H9 (cell line): Measurements from ENCODE around the gene FDPS. TPM values are rescaled to one million over a fixed set of nuclear protein-coding genes. Genes with fewer than 3 reads are reported as not detected.
A peak's percentile ranks its signal among the peaks of the same experiment; 100 is the strongest.

Experiments used
- DNase-seq: peaks from one replicate; pipeline ENCODE4 v3.0.0-alpha.2; 2017
- H2AFZ ChIP-seq: one replicate; pipeline ENCODE4 v1.6.1; 2013; ENCODE audit warnings: mild to moderate bottlenecking, low read length, control low read depth, moderate library complexity
- H2AK5ac ChIP-seq: 2 replicates; pipeline ENCODE4 v1.6.1; 2013; ENCODE audit warnings: low read length, control low read depth, mixed read lengths; ENCODE audit not compliant: insufficient read length
- H2BK120ac ChIP-seq: one replicate; pipeline ENCODE4 v1.6.1; 2013; ENCODE audit warnings: low read depth, mild to moderate bottlenecking, low read length, control low read depth, inconsistent platforms; ENCODE audit not compliant: poor library complexity, severe bottlenecking
- H2BK12ac ChIP-seq: 2 replicates; pipeline ENCODE4 v1.6.1; 2013; ENCODE audit warnings: low read length, control low read depth, mixed read lengths, low read depth; ENCODE audit not compliant: insufficient read length
- H2BK15ac ChIP-seq: 2 replicates; pipeline ENCODE4 v1.6.1; 2013; ENCODE audit warnings: low read depth, low read length, control low read depth
- H2BK20ac ChIP-seq: one replicate; pipeline ENCODE4 v1.6.1; 2013; ENCODE audit warnings: low read depth, mild to moderate bottlenecking, low read length, control low read depth, inconsistent platforms; ENCODE audit not compliant: poor library complexity, severe bottlenecking
- H2BK5ac ChIP-seq: 2 replicates; pipeline ENCODE4 v1.6.1; 2013; ENCODE audit warnings: low read length, control low read depth, mixed read lengths; ENCODE audit not compliant: insufficient read length
- H3K14ac ChIP-seq: 2 replicates; pipeline ENCODE4 v1.6.1; 2013; ENCODE audit warnings: low read length, control low read depth; ENCODE audit not compliant: insufficient read depth
- H3K18ac ChIP-seq: 2 replicates; pipeline ENCODE4 v1.6.1; 2013; ENCODE audit warnings: low read depth, mild to moderate bottlenecking, mixed read lengths, low read length, control low read depth; ENCODE audit not compliant: insufficient read length
- H3K23ac ChIP-seq: 2 replicates; pipeline ENCODE4 v1.6.1; 2013; ENCODE audit warnings: low read length, control low read depth, mixed read lengths, low read depth; ENCODE audit not compliant: insufficient read length
- H3K23me2 ChIP-seq: 2 replicates; pipeline ENCODE4 v1.6.1; 2013; ENCODE audit warnings: low read depth, mild to moderate bottlenecking, mixed read lengths, low read length, control low read depth; ENCODE audit not compliant: insufficient read length, poor library complexity, severe bottlenecking
- H3K27ac ChIP-seq: 2 replicates; pipeline ENCODE4 v1.5.1; 2013; ENCODE audit warnings: low read length, control low read depth, mixed read lengths, low read depth; ENCODE audit not compliant: insufficient read length
- H3K27me3 ChIP-seq: 2 replicates; pipeline ENCODE4 v1.6.1; 2013; ENCODE audit warnings: low read length, control low read depth, inconsistent platforms; ENCODE audit not compliant: insufficient read depth
- H3K4ac ChIP-seq: 2 replicates; pipeline ENCODE4 v1.6.1; 2013; ENCODE audit warnings: low read depth, mild to moderate bottlenecking, control low read depth, inconsistent platforms, low read length, moderate library complexity
- H3K4me1 ChIP-seq: 2 replicates; pipeline ENCODE4 v1.6.1; 2013; ENCODE audit warnings: low read length, control low read depth, inconsistent platforms; ENCODE audit not compliant: insufficient read depth
- H3K4me2 ChIP-seq: 2 replicates; pipeline ENCODE4 v1.6.1; 2013; ENCODE audit warnings: low read length, control low read depth, mixed read lengths; ENCODE audit not compliant: insufficient read length, insufficient read depth
- H3K56ac ChIP-seq: 2 replicates; pipeline ENCODE4 v1.6.1; 2013; ENCODE audit warnings: low read depth, mild to moderate bottlenecking, mixed read lengths, low read length, control low read depth; ENCODE audit not compliant: insufficient read length
- H3K79me1 ChIP-seq: 2 replicates; pipeline ENCODE4 v1.6.1; 2013; ENCODE audit warnings: low read depth, mild to moderate bottlenecking, moderate library complexity, low read length, control low read depth, inconsistent platforms; ENCODE audit not compliant: insufficient read depth, poor library complexity, severe bottlenecking
- H3K79me2 ChIP-seq: 2 replicates; pipeline ENCODE4 v1.6.1; 2013; ENCODE audit warnings: low read length, control low read depth, inconsistent platforms; ENCODE audit not compliant: insufficient read depth
- H3K9ac ChIP-seq: 2 replicates; pipeline ENCODE4 v1.6.1; 2013; ENCODE audit warnings: low read length, control low read depth, mixed read lengths; ENCODE audit not compliant: insufficient read length; ENCODE audit errors: extremely low read depth
- H3K9me3 ChIP-seq: one replicate; pipeline ENCODE4 v1.6.1; 2013; ENCODE audit warnings: low read depth, low read length, inconsistent platforms; ENCODE audit not compliant: control insufficient read depth
- H3T11ph ChIP-seq: one replicate; pipeline ENCODE4 v1.6.1; 2013; ENCODE audit warnings: mild to moderate bottlenecking, low read length, control low read depth, inconsistent platforms
- H4K20me1 ChIP-seq: one replicate; pipeline ENCODE4 v1.6.1; 2013; ENCODE audit not compliant: control insufficient read depth, insufficient read length, insufficient read depth
- H4K5ac ChIP-seq: 2 replicates; pipeline ENCODE4 v1.6.1; 2013; ENCODE audit warnings: low read depth, mild to moderate bottlenecking, mixed read lengths, low read length, control low read depth; ENCODE audit not compliant: insufficient read length
- H4K8ac ChIP-seq: replicated peaks from 2 replicates; pipeline ENCODE4 v1.6.1; 2013; ENCODE audit warnings: low read length, control low read depth, mixed read lengths, low read depth; ENCODE audit not compliant: insufficient read length
- H4K91ac ChIP-seq: 2 replicates; pipeline ENCODE4 v1.6.1; 2013; ENCODE audit warnings: low read depth, mild to moderate bottlenecking, moderate library complexity, mixed read lengths, low read length, control low read depth; ENCODE audit not compliant: insufficient read length
- H3K27ac Mint-ChIP-seq, 3 experiments: 2 replicates in 2 of 3; 3 replicates in 1 of 3; pipeline ENCODE4 v1.8.0; 2020 to 2021; ENCODE audit warnings: mixed read lengths in 3 of 3, mild to moderate bottlenecking in 1 of 3, moderate library complexity in 1 of 3
- H3K27me3 Mint-ChIP-seq: 2 replicates; pipeline ENCODE4 v1.8.0; 2021; ENCODE audit warnings: low read depth, mild to moderate bottlenecking, moderate library complexity, mixed read lengths
- H3K36me3 Mint-ChIP-seq, 3 experiments: 2 replicates in 2 of 3; 3 replicates in 1 of 3; pipeline ENCODE4 v1.8.0; 2020 to 2021; ENCODE audit warnings: low read depth in 3 of 3, mixed read lengths in 3 of 3; ENCODE audit not compliant: insufficient read depth in 1 of 3
- H3K4me1 Mint-ChIP-seq, 2 experiments: 2 replicates each; pipeline ENCODE4 v1.8.0; 2020; ENCODE audit warnings: mixed read lengths in 2 of 2
- H3K4me3 Mint-ChIP-seq, 2 experiments: 2 replicates in 1 of 2; 3 replicates in 1 of 2; pipeline ENCODE4 v1.8.0; 2020 to 2021; ENCODE audit warnings: mild to moderate bottlenecking in 2 of 2, mixed read lengths in 2 of 2, moderate library complexity in 1 of 2
- H3K9me3 Mint-ChIP-seq, 2 experiments: 2 replicates in 1 of 2; 3 replicates in 1 of 2; pipeline ENCODE4 v1.8.0; 2020; ENCODE audit warnings: mild to moderate bottlenecking in 2 of 2, mixed read lengths in 2 of 2, moderate library complexity in 1 of 2
- WGBS: extraction: QIAGEN DNeasy Blood & Tissue Kit; methylation state at CpG from one replicate; pipeline ENCODE4 v1.1.7; 2013; ENCODE audit warnings: missing lambda C conversion rate, low lambda C conversion rate, mixed read lengths; ENCODE audit not compliant: insufficient read length; ENCODE audit errors: extremely low coverage; 5-methylcytosine and 5-hydroxymethylcytosine counted together
- total RNA-seq: library from RNA; stranded (reverse); gene quantifications from 2 replicates; pipeline ENCODE4 v1.2.1, GENCODE V29; 2021
- TF ChIP-seq, protein P1 (sequence below): fragments of 200-600 bp; sonication (generic); conservative IDR thresholded peaks from 3 replicates; pipeline ENCODE4 v1.8.0; 2021; ENCODE audit warnings: antibody characterized with exemption, mild to moderate bottlenecking

Gene FDPS
- total RNA-seq, 1 experiment from 2014 or later = 273 TPM

DNA sequence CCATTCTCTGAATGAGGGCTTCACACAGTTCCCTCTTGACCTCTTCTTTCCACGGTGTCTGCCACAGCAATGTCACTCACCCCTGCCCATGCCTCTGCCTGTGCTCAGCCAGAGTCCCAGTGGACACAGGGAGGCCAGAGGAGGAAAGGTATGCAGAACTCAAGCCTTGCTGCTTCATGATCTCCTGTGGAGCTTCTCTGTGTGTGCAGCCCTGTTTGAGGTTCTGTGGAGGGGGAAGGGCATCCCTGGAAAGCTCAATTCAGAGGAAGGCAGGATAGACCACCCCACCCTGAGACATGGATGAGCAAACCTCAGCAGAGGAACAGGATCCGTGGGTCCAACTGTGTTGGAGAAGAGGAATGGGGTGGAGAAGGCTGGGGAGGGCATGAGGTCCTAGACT lies 29.4 kb upstream of the FDPS start:
- Histone ChIP-seq H2BK20ac (no peak overlapping the region), H2BK12ac (no peak overlapping the region), H3K4ac (no peak overlapping the region), H3K27ac (no peak overlapping the region), H3K27me3 (no peaks in the 10 kb centered on the region), H2AK5ac (no peak overlapping the region), H2BK15ac (no peak overlapping the region), H2AFZ (no peak overlapping the region), H4K91ac (no peak overlapping the region), H3K14ac (no peak overlapping the region), H3K18ac (no peak overlapping the region), H3K4me2 (no peak overlapping the region), H3T11ph (no peak overlapping the region), H4K5ac (no peak overlapping the region), H2BK120ac (no peak overlapping the region), H4K8ac (no peak overlapping the region), H3K4me1 (peaks cover 6% of the 10 kb centered on the region; the same call in 1 of the 2 replicates), H3K56ac (no peak overlapping the region), H3K23ac (no peak overlapping the region), H2BK5ac (no peak overlapping the region), H3K79me2 (no peaks in the 10 kb centered on the region), H3K9me3 (no peaks in the 10 kb centered on the region), H3K9ac (no peak overlapping the region), H4K20me1 (no peaks in the 10 kb centered on the region), H3K79me1 (no peaks in the 10 kb centered on the region), H3K23me2 (peaks cover 12% of the 10 kb centered on the region)
- H3K9me3 Mint-ChIP-seq = no peaks in the 10 kb centered on the region
- peak overlapping the region in 1 of 2 experiments; percentile 36; a peak in 3 of 5 replicates for H3K4me3 Mint-ChIP-seq
- H3K27ac Mint-ChIP-seq = peak overlapping the region in 1 of 3 experiments; percentile 32; a peak in 1 of 7 replicates
- H3K36me3 Mint-ChIP-seq = peaks cover 1 to 10% (median 4%) of the 10 kb centered on the region in 3 experiments; a peak in 5 of 7 replicates
- no CpG with 5 or more reads among the region's 2 CpGs for WGBS
- TF ChIP-seq, protein P1, sequence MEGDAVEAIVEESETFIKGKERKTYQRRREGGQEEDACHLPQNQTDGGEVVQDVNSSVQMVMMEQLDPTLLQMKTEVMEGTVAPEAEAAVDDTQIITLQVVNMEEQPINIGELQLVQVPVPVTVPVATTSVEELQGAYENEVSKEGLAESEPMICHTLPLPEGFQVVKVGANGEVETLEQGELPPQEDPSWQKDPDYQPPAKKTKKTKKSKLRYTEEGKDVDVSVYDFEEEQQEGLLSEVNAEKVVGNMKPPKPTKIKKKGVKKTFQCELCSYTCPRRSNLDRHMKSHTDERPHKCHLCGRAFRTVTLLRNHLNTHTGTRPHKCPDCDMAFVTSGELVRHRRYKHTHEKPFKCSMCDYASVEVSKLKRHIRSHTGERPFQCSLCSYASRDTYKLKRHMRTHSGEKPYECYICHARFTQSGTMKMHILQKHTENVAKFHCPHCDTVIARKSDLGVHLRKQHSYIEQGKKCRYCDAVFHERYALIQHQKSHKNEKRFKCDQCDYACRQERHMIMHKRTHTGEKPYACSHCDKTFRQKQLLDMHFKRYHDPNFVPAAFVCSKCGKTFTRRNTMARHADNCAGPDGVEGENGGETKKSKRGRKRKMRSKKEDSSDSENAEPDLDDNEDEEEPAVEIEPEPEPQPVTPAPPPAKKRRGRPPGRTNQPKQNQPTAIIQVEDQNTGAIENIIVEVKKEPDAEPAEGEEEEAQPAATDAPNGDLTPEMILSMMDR = no peak
- H3K4me1 Mint-ChIP-seq = peaks cover 23 to 25% of the 10 kb centered on the region in 2 experiments
- H3K27me3 Mint-ChIP-seq = peaks cover 4% of the 10 kb centered on the region; the same call in 1 of the 2 replicates
- DNase-seq = peak; percentile 29
